Measurements from ENCODE around the gene PCGF2. TPM values are rescaled to one million over a fixed set of nuclear protein-coding genes. Genes with fewer than 3 reads are reported as not detected.
A peak's percentile ranks its signal among the peaks of the same experiment; 100 is the strongest.

The PCGF2 gene
- total and polyA plus RNA-seq, 10 of the 15 experiments (the other 5 are each of a cell fraction or from before 2014, with no cell fraction given): 2.7 to 35.6 (median 7.2) TPM

DNA sequence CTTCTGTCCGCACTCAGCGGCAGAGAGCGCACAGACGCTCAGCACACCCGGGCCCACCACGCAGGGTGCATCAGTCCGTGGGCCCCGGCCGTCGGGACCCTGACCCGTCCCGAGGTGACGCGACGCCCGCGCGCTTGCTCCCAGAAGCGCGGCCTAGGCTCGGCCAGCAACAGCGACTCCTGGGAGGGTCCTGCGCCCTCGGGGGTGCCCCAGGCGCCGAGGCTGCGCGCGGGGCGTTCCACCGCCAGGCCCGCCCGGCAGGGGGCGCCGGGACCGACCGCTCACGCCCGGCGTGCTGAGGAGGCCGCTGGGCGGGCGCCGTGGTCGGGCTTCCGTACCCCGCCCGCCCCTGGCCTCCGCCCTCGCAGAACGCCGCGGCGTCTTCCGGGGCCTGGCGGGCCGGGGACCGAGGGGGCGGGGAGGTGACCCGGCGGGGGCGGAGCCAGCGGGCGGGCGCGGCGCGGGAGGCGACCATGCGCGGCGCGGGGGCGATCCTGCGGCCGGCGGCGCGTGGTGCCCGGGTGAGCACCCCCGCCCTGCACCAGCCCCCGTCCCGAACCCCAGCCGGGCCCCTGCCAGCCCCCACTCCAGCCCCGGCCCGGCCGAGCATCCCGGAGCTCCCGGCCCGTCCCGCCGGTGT is 18.1 kb downstream of the PCGF2 start, which contains the start of gene CISD3 (continued):
- TF ChIP-seq, protein P1, sequence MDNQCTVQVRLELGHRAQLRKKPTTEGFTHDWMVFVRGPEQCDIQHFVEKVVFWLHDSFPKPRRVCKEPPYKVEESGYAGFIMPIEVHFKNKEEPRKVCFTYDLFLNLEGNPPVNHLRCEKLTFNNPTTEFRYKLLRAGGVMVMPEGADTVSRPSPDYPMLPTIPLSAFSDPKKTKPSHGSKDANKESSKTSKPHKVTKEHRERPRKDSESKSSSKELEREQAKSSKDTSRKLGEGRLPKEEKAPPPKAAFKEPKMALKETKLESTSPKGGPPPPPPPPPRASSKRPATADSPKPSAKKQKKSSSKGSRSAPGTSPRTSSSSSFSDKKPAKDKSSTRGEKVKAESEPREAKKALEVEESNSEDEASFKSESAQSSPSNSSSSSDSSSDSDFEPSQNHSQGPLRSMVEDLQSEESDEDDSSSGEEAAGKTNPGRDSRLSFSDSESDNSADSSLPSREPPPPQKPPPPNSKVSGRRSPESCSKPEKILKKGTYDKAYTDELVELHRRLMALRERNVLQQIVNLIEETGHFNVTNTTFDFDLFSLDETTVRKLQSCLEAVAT (IDR thresholded peaks at IDR 0.05): no peak
- TF ChIP-seq CREB1 (IDR thresholded peaks at IDR 0.05; ENCODE audit: low read depth) (0 out of 2 replicates have a peak, but pooled peaks have one; percentile 55), EED (IDR thresholded peaks at IDR 0.05; ENCODE audit: low read depth) (no peak), YY1 (IDR thresholded peaks at IDR 0.05; ENCODE audit: low read depth, low read length) (peak; percentile 69), SPI1 (IDR thresholded peaks at IDR 0.05; ENCODE audit: borderline replicate concordance, insufficient read depth, low read depth, low read length) (no peak), ZNF274 (IDR thresholded peaks at IDR 0.05; ENCODE audit: insufficient read depth, insufficient read length) (no peak), RELA (IDR thresholded peaks at IDR 0.05; ENCODE audit: borderline replicate concordance, partially characterized antibody) (peak; percentile 73), HDAC2 (IDR thresholded peaks at IDR 0.05) (no peak), CHD1 (IDR thresholded peaks at IDR 0.05; ENCODE audit: low read depth, low read length) (no peak), RAD21 (IDR thresholded peaks at IDR 0.05; ENCODE audit: insufficient read depth, low read depth, low read length) (peak; percentile 33; the same call in 1 of the 2 replicates), POLR2AphosphoS5 (IDR thresholded peaks at IDR 0.05; ENCODE audit: low read length) (no peak; the same call in 1 of the 2 replicates), IKZF1 (conservative IDR thresholded peaks at IDR 0.05) (peak; percentile 69), ZNF207 (IDR thresholded peaks at IDR 0.05; ENCODE audit: borderline replicate concordance) (peak; percentile 79; the same call in 1 of the 2 replicates), BHLHE40 (IDR thresholded peaks at IDR 0.05; ENCODE audit: borderline replicate concordance in 1 of 2, low read depth in 2 of 2, low read length in 1 of 2) (peak; percentile 84 to 95; a peak in 3 of 4 replicates), BMI1 (IDR thresholded peaks at IDR 0.05; ENCODE audit: borderline replicate concordance) (no peak), BACH1 (IDR thresholded peaks at IDR 0.05; ENCODE audit: borderline replicate concordance) (peak; percentile 94), RB1 (IDR thresholded peaks at IDR 0.05; ENCODE audit: borderline replicate concordance) (peak; percentile 92; the same call in 1 of the 2 replicates), FOS (IDR thresholded peaks at IDR 0.05; ENCODE audit: borderline replicate concordance, extremely low read depth, insufficient read length) (no peak), ZZZ3 (IDR thresholded peaks at IDR 0.05; ENCODE audit: control insufficient read depth, insufficient read length, low read depth) (no peak)
- TF ChIP-seq, protein P2, sequence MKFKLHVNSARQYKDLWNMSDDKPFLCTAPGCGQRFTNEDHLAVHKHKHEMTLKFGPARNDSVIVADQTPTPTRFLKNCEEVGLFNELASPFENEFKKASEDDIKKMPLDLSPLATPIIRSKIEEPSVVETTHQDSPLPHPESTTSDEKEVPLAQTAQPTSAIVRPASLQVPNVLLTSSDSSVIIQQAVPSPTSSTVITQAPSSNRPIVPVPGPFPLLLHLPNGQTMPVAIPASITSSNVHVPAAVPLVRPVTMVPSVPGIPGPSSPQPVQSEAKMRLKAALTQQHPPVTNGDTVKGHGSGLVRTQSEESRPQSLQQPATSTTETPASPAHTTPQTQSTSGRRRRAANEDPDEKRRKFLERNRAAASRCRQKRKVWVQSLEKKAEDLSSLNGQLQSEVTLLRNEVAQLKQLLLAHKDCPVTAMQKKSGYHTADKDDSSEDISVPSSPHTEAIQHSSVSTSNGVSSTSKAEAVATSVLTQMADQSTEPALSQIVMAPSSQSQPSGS (IDR thresholded peaks at IDR 0.05; ENCODE audit: low read length): no peak
- TF ChIP-seq, protein P3, sequence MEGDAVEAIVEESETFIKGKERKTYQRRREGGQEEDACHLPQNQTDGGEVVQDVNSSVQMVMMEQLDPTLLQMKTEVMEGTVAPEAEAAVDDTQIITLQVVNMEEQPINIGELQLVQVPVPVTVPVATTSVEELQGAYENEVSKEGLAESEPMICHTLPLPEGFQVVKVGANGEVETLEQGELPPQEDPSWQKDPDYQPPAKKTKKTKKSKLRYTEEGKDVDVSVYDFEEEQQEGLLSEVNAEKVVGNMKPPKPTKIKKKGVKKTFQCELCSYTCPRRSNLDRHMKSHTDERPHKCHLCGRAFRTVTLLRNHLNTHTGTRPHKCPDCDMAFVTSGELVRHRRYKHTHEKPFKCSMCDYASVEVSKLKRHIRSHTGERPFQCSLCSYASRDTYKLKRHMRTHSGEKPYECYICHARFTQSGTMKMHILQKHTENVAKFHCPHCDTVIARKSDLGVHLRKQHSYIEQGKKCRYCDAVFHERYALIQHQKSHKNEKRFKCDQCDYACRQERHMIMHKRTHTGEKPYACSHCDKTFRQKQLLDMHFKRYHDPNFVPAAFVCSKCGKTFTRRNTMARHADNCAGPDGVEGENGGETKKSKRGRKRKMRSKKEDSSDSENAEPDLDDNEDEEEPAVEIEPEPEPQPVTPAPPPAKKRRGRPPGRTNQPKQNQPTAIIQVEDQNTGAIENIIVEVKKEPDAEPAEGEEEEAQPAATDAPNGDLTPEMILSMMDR (IDR thresholded peaks at IDR 0.05 in 2 of 3, conservative IDR thresholded peaks at IDR 0.05 in 1 of 3; ENCODE audit: control insufficient read depth in 2 of 3, extremely low read depth in 1 of 3, insufficient read depth in 1 of 3, low read depth in 3 of 3, low read length in 3 of 3): peak; percentile 61 to 81 (median 65); a peak in 4 of 6 replicates
- TF ChIP-seq, protein P4, sequence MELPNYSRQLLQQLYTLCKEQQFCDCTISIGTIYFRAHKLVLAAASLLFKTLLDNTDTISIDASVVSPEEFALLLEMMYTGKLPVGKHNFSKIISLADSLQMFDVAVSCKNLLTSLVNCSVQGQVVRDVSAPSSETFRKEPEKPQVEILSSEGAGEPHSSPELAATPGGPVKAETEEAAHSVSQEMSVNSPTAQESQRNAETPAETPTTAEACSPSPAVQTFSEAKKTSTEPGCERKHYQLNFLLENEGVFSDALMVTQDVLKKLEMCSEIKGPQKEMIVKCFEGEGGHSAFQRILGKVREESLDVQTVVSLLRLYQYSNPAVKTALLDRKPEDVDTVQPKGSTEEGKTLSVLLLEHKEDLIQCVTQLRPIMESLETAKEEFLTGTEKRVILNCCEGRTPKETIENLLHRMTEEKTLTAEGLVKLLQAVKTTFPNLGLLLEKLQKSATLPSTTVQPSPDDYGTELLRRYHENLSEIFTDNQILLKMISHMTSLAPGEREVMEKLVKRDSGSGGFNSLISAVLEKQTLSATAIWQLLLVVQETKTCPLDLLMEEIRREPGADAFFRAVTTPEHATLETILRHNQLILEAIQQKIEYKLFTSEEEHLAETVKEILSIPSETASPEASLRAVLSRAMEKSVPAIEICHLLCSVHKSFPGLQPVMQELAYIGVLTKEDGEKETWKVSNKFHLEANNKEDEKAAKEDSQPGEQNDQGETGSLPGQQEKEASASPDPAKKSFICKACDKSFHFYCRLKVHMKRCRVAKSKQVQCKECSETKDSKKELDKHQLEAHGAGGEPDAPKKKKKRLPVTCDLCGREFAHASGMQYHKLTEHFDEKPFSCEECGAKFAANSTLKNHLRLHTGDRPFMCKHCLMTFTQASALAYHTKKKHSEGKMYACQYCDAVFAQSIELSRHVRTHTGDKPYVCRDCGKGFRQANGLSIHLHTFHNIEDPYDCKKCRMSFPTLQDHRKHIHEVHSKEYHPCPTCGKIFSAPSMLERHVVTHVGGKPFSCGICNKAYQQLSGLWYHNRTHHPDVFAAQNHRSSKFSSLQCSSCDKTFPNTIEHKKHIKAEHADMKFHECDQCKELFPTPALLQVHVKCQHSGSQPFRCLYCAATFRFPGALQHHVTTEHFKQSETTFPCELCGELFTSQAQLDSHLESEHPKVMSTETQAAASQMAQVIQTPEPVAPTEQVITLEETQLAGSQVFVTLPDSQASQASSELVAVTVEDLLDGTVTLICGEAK (IDR thresholded peaks at IDR 0.05; ENCODE audit: borderline replicate concordance): no peak

Measured in GM12878 (cell line).